Activated CD4-positive, alpha-beta T cell treated with anti-CD3 and anti-CD28 coated beads, Interleukin-2, amount 10 ng/mL, durations not matched to agents 7 days and 5 days (primary cell): ENCODE results near the gene VGLL1. TPM values are rescaled to one million over a fixed set of nuclear protein-coding genes. Genes with fewer than 3 reads are reported as not detected.
A peak's percentile ranks its signal among the peaks of the same experiment; 100 is the strongest.

Source experiments
- CTCF ChIA-PET: fragments of 350-600 bp; sonication (Branson Sonifier 250); formaldehyde crosslinking; loops from one replicate; lab custom pipeline; 2021; ENCODE audit warnings: antibody characterized with exemption; lab: Charles Lee
- POLR2A ChIA-PET: fragments of 350-600 bp; sonication (Branson Sonifier 250); formaldehyde crosslinking; loops from one replicate; lab custom pipeline; 2021; ENCODE audit warnings: antibody characterized with exemption; lab: Charles Lee
- DNase-seq: peaks from one replicate; pipeline ENCODE4 v3.0.0-alpha.2; 2020
- H3K27ac Mint-ChIP-seq: one replicate; pipeline ENCODE4 v1.8.0; 2021; ENCODE audit warnings: mild to moderate bottlenecking, moderate library complexity, mixed read lengths
- H3K27me3 Mint-ChIP-seq: one replicate; pipeline ENCODE4 v1.8.0; 2021; ENCODE audit warnings: mixed read lengths
- H3K36me3 Mint-ChIP-seq: one replicate; pipeline ENCODE4 v1.8.0; 2021; ENCODE audit warnings: low read depth, mixed read lengths
- H3K4me1 Mint-ChIP-seq: one replicate; pipeline ENCODE4 v1.8.0; 2021; ENCODE audit warnings: mixed read lengths
- H3K4me3 Mint-ChIP-seq: one replicate; pipeline ENCODE4 v1.8.0; 2021; ENCODE audit warnings: mild to moderate bottlenecking, moderate library complexity, mixed read lengths
- H3K9me3 Mint-ChIP-seq: one replicate; pipeline ENCODE4 v1.8.0; 2021; ENCODE audit warnings: mixed read lengths
- total RNA-seq, 2 experiments: library from RNA; stranded (reverse); gene quantifications; one replicate each; pipeline ENCODE4 v1.2.3, GENCODE V29; 2021

The VGLL1 gene, protein sequence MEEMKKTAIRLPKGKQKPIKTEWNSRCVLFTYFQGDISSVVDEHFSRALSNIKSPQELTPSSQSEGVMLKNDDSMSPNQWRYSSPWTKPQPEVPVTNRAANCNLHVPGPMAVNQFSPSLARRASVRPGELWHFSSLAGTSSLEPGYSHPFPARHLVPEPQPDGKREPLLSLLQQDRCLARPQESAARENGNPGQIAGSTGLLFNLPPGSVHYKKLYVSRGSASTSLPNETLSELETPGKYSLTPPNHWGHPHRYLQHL
- total RNA-seq = not detected

GRCh38 chrX:136531951-136532350 lies at the start of gene VGLL1:
VGLL1 (plus strand) TSS chrX:136532215; CDS start chrX:136536021, 3,806 bp downstream.
- H3K9me3 Mint-ChIP-seq = no peaks in the 10 kb centered on the region
- no peak for DNase-seq
- H3K36me3 Mint-ChIP-seq = peaks cover 5% of the 10 kb centered on the region
- no peak within 1 kb of the TSS for H3K27ac Mint-ChIP-seq
- H3K27me3 Mint-ChIP-seq = peaks cover 7% of the 10 kb centered on the region
- peaks cover 8% of the 10 kb centered on the region for H3K4me1 Mint-ChIP-seq
- CTCF ChIA-PET = interaction anchor here (0.6 kb wide), 3 partner anchors 35 to 947 kb away, joined by 3 to 4 read pairs (median 3); no protein-coding TSS in a partner anchor
- H3K4me3 Mint-ChIP-seq = no peak within 1 kb of the TSS
- POLR2A ChIA-PET = interaction anchor here (0.6 kb wide), 1 partner anchor 27 kb away, joined by 3 read pairs; no protein-coding TSS in a partner anchor

- H3K9me3 Mint-ChIP-seq = no peaks in the 10 kb centered on the region
- POLR2A ChIA-PET = no interaction called here
- H3K4me3 Mint-ChIP-seq = no peak within 1 kb of the TSS
- no peaks in the 10 kb centered on the region for H3K4me1 Mint-ChIP-seq
- CTCF ChIA-PET = no interaction called here
- H3K27ac Mint-ChIP-seq = no peak within 1 kb of the TSS
- DNase-seq = no peak
- peaks cover 53% of the 10 kb centered on the region for H3K27me3 Mint-ChIP-seq
- no peaks in the 10 kb centered on the region for H3K36me3 Mint-ChIP-seq
Observed at GRCh38 chrX:136487647-136488046, 44.4 kb upstream of the VGLL1 start, which contains the start of gene BRS3. BRS3 (plus strand) TSS chrX:136487947; CDS start chrX:136488115, 168 bp downstream.

DNA sequence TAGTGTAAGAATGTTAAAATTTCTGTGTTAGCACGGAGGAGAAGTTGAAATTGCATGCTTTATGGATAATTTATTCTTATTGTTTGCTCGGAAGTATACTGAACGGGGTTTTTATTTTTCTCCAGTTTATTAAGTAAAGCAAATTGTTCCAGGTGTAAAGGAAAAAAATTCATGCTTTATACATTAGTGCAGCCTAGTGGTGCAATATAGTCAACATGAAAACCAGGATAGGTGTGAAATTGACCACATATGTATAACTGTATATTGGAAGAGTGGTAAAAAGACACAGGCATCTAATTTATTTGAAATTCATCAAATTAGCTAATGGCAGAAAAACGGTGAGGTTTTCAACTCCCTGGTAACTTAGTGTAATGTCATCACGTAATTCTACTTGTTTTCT lies 43.3 kb upstream of the VGLL1 start:
- H3K27me3 Mint-ChIP-seq = peaks cover 47% of the 10 kb centered on the region
- ChIA-PET CTCF (no interaction called here), POLR2A (no interaction called here)
- H3K4me3 Mint-ChIP-seq = no peak overlapping the region
- H3K36me3 Mint-ChIP-seq = no peaks in the 10 kb centered on the region
- H3K4me1 Mint-ChIP-seq = no peaks in the 10 kb centered on the region
- H3K27ac Mint-ChIP-seq = no peak overlapping the region
- no peak for DNase-seq
- no peaks in the 10 kb centered on the region for H3K9me3 Mint-ChIP-seq

- ChIA-PET CTCF (no interaction called here), POLR2A (no interaction called here)
- Mint-ChIP-seq H3K27ac (no peak overlapping the region), H3K27me3 (peaks cover 29% of the 10 kb centered on the region), H3K4me1 (peaks cover 14% of the 10 kb centered on the region), H3K9me3 (no peaks in the 10 kb centered on the region), H3K4me3 (no peak overlapping the region), H3K36me3 (no peaks in the 10 kb centered on the region)
- no peak for DNase-seq
Observed at GRCh38 chrX:136491832-136492231, 40.2 kb upstream of the VGLL1 start.

- DNase-seq = no peak
- ChIA-PET CTCF (interaction anchor here (0.6 kb wide), 1 partner anchor 215 kb away, joined by 5 read pairs; no protein-coding TSS in a partner anchor), POLR2A (no interaction called here)
- peaks cover 27% of the 10 kb centered on the region for H3K27me3 Mint-ChIP-seq
- no peak overlapping the region for H3K27ac Mint-ChIP-seq
- no peak overlapping the region for H3K4me3 Mint-ChIP-seq
- H3K36me3 Mint-ChIP-seq = peaks cover 2% of the 10 kb centered on the region
- H3K9me3 Mint-ChIP-seq = no peaks in the 10 kb centered on the region
- peaks cover 14% of the 10 kb centered on the region for H3K4me1 Mint-ChIP-seq
Observed at GRCh38 chrX:136493011-136493410, 39.0 kb upstream of the VGLL1 start.

DNA sequence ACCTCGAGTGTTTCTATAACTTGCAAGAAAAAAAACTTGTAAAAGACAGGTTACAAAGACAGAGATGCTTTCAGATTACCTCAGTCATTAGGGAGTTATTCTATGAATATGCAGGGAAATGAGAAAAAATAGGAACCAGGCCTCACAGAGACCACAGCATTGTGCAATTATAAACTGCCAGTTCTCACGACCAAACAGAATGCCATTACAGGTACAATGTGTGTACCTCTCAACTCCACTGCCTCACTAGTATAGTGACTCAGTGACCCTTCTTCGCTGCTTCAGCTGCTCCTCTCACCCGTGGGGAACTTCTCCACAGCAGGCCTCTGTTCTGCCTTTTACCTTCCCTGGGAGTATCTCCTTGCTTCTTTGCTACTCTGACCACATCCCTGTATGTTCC lies 37.0 kb upstream of the VGLL1 start:
- ChIA-PET POLR2A (no interaction called here), CTCF (interaction anchor here (0.6 kb wide), 1 partner anchor 1693 kb away, joined by 3 read pairs; no protein-coding TSS in a partner anchor)
- DNase-seq = no peak
- peaks cover 8% of the 10 kb centered on the region for H3K36me3 Mint-ChIP-seq
- H3K4me3 Mint-ChIP-seq = no peak overlapping the region
- H3K27ac Mint-ChIP-seq = peak overlapping the region; percentile 73
- H3K4me1 Mint-ChIP-seq = peaks cover 28% of the 10 kb centered on the region
- H3K9me3 Mint-ChIP-seq = no peaks in the 10 kb centered on the region
- peaks cover 10% of the 10 kb centered on the region for H3K27me3 Mint-ChIP-seq

- ChIA-PET CTCF (interaction anchor here (1.4 to 1.6 kb wide), 2 partner anchors 79 to 199 kb away, joined by 4 read pairs; no protein-coding TSS in a partner anchor), POLR2A (no interaction called here)
- Mint-ChIP-seq H3K36me3 (peaks cover 16% of the 10 kb centered on the region), H3K9me3 (no peaks in the 10 kb centered on the region), H3K27me3 (peaks cover 2% of the 10 kb centered on the region), H3K27ac (peak overlapping the region; percentile 97), H3K4me3 (peak overlapping the region; percentile 87), H3K4me1 (peaks cover 33% of the 10 kb centered on the region)
- DNase-seq = no peak
Observed at GRCh38 chrX:136496186-136496763, 35.7 kb upstream of the VGLL1 start.

GRCh38 chrX:136496764-136497555 lies 35.1 kb upstream of the VGLL1 start:
- no peaks in the 10 kb centered on the region for H3K9me3 Mint-ChIP-seq
- peak; percentile 91 for DNase-seq
- H3K4me3 Mint-ChIP-seq = peak overlapping the region; percentile 94
- peaks cover 2% of the 10 kb centered on the region for H3K27me3 Mint-ChIP-seq
- CTCF ChIA-PET = interaction anchor here (0.6 to 1.6 kb wide), 5 partner anchors 9 to 198 kb away, joined by 3 to 4 read pairs (median 4); partner anchors contain the start of gene VGLL1
- POLR2A ChIA-PET = no interaction called here
- H3K27ac Mint-ChIP-seq = peak overlapping the region; percentile 97
- peaks cover 20% of the 10 kb centered on the region for H3K36me3 Mint-ChIP-seq
- peaks cover 37% of the 10 kb centered on the region for H3K4me1 Mint-ChIP-seq

DNA sequence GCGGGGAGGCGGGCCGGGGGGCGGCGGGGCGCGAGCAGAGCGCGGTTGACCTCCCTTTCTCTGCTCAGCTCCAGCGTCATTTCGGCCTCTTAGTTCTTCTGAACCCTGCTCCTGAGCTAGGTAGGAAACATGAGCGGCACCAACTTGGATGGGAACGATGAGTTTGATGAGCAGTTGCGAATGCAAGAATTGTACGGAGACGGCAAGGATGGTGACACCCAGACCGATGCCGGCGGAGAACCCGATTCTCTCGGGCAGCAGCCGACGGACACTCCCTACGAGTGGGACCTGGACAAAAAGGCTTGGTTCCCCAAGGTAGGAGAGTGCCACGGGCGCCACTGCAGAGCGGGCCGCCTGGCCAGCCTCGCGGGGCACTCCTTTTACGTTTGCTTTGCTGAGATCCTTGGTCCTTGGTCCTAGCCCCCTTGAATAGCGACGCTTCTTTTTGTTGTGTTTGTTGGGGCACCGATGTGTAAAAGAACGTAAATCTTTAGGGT lies 34.4 kb upstream of the VGLL1 start, which contains the start of gene HTATSF1:
Gene HTATSF1 (plus strand): TSS at position 37 of the 497 bp plus-strand sequence. CDS start 93 bp downstream, at position 130.
- ChIA-PET POLR2A (no interaction called here), CTCF (interaction anchor here (0.7 to 1.6 kb wide), 5 partner anchors 9 to 197 kb away, joined by 3 to 4 read pairs (median 3); no protein-coding TSS in a partner anchor)
- Mint-ChIP-seq H3K27ac (peak within 1 kb of the TSS; percentile 97), H3K27me3 (no peaks in the 10 kb centered on the region), H3K36me3 (peaks cover 20% of the 10 kb centered on the region), H3K9me3 (no peaks in the 10 kb centered on the region), H3K4me3 (peak within 1 kb of the TSS; percentile 94), H3K4me1 (peaks cover 37% of the 10 kb centered on the region)
- no peak for DNase-seq

GRCh38 chrX:136519069-136519468 lies 12.9 kb upstream of the VGLL1 start:
- Mint-ChIP-seq H3K4me1 (peaks cover 8% of the 10 kb centered on the region), H3K36me3 (peaks cover 6% of the 10 kb centered on the region), H3K27me3 (no peaks in the 10 kb centered on the region), H3K4me3 (no peak overlapping the region), H3K9me3 (no peaks in the 10 kb centered on the region), H3K27ac (no peak overlapping the region)
- POLR2A ChIA-PET = no interaction called here
- DNase-seq = no peak
- CTCF ChIA-PET = interaction anchor here (0.6 kb wide), 1 partner anchor 396 kb away, joined by 7 read pairs; no protein-coding TSS in a partner anchor

- CTCF ChIA-PET = no interaction called here
- no peak for DNase-seq
- Mint-ChIP-seq H3K27me3 (no peaks in the 10 kb centered on the region), H3K4me3 (no peak overlapping the region), H3K9me3 (peaks cover 3% of the 10 kb centered on the region), H3K36me3 (peaks cover 15% of the 10 kb centered on the region), H3K4me1 (peaks cover 8% of the 10 kb centered on the region), H3K27ac (no peak overlapping the region)
- POLR2A ChIA-PET = interaction anchor here (0.6 kb wide), 1 partner anchor 54 kb away, joined by 3 read pairs; no protein-coding TSS in a partner anchor
Observed at GRCh38 chrX:136523770-136524169, 8.2 kb upstream of the VGLL1 start.
